ENCODE results near the gene LRRC4. TPM values are rescaled to one million over a fixed set of nuclear protein-coding genes. Genes with fewer than 3 reads are reported as not detected.

The LRRC4 gene
- polyA plus RNA-seq, 1 donor, result 5.8 TPM

DNA sequence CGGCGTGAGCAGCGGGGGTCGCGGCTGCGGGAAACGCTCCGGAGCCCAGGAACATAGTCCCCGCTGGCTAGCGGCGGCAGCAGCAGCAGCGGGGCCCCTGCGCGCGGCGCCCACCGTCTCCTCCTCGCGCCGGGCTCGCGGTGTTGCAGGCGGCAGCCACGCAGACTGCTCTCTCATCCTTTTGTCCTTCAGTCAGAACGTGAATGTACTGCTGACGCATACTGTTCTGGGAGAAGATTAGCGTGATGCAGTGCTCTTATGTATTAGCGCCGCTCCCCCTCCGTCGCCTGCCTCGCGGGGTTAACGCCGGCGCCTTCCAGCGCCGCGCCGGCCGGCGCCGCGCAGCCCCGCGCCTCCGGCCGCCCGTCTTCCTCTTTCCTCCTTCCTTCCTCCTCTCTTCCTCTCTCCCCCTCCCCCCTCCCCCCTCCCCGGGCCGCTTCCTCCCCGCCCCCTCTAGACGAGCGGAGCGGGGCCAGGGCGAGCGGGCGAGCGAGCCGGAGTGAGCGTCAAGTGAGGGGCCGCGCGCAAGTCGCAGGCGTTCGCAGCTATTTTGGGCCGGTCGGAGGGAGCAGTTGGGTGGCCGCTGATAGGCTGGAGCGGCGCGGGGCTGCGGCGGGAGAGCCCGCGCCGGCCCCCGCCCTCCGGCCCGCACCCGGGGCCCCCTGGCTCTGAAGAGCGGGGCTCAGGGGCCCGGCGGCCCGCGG is 816 bp upstream of the LRRC4 start:
- DNase-seq, result no peak

DNA sequence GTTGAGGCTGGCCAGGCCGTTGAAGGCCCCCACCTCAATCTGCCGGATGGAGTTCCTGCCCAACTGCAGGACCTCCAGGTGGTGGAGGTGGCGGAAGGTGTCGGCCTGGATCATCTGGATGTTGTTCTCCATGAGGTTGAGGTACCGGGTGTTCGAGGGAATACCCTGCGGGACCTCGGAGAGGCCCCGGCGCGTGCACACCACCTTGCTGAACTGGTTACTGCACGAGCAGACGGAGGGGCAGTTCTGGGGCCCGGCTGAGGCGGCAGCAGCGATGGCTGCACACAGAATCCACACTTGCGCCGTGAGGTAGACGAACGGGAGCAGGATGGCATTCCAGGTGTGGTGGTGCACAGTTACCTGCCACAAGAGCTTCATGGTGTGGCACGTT is 979 bp downstream of the LRRC4 start:
- no peak for DNase-seq

DNA sequence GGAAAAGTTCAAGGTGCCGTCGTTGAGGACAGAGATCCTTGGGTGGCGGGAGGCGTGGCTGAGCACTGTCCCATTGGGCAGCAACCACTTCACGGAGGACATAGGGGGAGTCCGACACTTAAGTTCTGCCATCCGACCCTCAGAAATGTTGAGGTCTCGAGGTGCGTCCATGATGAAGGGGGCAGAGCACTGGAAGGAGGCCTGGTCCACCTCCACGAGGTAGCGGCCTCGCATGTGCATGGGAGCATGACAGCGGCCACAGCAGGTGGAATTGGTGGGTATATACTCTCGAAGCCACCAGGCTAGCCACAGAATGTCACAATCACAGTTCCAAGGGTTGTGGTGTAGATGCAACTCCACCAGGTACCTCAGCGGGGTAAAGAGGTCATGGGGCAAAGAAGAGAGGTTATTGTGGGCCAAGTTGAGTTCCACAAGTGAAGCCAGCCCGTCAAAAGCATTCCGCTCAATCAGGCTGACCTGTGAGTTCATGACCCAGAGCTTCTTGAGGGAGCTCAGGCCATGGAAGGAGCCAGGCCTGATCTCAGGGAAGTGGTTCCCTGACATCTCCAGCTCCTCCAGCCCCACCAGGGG is 1.7 kb downstream of the LRRC4 start:
- no peak for DNase-seq

DNA sequence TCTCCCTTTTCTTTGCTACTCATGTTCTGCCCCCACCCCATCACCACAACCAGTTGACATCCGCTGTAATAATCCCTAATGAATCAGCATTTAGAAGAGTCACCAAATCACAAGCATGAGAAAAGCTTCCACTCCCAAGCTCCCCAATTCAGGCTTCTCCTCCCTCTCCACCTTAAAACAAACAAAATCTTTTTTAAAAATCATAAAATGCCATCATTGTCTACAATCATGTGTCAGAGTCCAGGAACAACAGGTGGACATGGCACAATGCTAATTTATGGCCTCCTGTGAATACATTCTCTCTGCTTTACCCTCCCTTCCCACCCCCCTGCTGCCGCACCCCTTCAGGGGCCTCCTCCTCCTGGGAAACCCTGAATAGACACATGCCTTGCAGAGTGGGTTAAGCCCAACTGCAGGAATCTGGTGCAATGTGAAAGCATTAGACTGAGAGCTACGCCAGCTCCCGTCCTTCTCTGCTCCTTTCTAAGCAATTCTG is 3.7 kb downstream of the LRRC4 start:
- no peak for DNase-seq

DNA sequence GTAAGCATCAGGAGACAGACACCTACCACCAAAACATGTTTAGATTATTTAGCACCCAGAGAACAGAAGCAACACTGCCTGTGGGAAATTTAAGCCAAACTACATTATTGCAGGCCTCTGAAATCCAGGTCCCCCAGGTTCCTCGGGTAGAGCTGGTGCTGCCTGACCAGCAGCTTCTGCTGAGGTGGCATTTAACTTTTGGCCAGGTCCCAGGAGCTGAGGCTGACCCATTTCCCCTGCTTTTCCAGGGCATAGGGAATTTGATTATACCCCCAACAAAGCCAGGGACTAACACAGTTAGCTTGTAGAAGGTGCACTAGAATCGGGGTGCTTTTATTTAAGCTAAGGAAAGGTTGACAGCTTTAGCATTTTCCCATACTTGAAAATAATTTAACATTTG is 4.7 kb downstream of the LRRC4 start:
- DNase-seq, result no peak

DNA sequence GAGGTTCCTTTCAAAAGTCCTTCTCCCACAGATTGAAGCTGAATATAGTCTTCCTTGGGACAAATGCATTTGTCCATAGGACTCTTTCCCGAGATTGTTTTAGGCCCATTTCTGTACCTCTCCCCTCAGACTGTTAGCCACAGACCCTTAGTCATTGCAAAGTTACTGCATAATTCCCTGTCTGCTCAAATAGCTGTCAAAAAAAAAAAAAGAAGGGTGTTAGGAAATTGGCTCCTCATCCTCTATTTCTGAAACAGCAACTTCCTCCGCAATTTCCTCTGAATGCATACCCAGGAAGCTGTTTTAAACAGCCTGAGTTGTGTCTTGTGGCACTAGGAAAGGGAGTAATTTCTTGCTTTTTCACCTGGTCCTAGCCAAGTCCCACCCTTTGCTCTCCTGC is 5.4 kb downstream of the LRRC4 start:
- no peak for DNase-seq

DNA sequence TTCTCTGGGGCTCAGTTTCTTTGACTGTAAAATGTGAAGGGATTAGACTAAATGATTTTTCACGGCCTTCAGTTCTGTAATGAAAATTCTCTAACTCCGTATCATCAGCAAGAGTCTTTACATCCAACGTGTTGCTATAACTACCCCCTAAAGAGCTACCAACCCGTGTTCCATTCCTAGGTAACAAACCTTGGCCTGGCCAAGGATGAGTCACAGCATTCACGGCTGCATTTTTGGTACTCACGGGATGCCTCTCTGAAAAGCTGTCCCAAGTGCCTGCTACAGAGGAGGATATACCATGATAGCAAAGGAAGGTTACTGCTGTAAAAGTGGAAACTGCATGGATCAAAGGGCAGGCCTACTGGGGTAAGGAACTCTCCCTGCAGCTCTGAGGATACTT is 5.9 kb downstream of the LRRC4 start:
- no peak for DNase-seq

- no peak for DNase-seq
Observed at GRCh38 chr7:128024151-128024550, 7.1 kb downstream of the LRRC4 start.

- no peak for DNase-seq
Observed at GRCh38 chr7:128022631-128023532, 8.4 kb downstream of the LRRC4 start.

DNA sequence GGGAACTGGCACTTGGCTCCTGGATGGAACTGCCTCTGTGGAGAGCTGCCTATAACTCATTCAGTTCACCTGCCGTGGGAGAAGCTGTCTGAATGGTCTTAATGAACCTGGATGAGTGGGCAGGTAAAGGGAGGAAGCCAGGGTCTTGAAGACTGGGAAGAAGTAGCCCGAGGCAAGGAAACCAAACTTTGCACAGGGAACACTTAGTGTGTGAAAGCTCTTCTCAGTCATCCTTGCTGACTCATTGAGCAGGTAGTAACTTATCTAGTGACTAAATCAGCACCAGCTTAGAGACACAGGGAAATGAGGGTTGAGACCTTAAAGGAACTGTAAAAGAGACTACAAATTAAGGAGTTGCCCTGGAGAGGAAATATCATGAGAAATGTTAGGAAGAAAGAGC is 9.9 kb downstream of the LRRC4 start:
- no peak for DNase-seq

DNA sequence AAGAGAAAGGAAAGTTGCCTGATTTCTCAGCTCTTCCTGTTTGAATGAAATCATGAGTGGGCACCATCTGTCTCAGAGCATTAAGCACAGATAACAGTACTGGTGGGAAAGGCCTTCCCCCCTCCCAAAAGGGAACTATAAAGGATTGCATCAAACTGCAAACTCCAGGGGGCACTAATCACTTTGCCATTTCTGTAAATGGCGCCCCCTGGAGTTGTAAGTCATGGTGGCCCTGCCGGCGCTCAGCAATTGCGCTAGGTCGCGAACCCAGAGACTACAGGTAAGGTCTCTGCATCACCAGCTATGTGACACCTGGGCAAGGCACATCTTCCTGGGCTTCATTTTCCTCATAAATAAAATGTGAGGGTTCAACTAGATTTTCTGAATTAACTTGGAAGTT is 11.1 kb downstream of the LRRC4 start:
- DNase-seq, result no peak

DNA sequence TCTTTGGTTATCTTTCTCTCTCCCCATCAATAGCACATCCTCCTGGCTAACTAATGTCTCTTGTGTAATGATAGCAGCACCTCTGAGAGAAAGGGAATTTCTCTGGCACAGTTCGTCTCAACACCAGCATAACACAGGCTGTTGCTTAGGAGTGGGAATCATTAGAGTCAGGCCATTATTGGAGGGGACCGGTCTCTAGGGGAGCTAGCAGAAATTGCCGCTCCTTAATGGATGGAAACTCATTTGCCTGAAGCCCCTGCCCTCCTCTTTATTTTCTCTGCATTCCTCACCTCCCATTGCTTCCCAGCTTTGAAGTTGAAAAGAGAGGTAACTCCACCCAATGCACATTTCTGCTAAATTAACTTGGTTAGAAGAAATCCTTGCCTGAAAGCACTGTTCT is 11.9 kb downstream of the LRRC4 start:
- DNase-seq, result no peak

- no peak for DNase-seq
Observed at GRCh38 chr7:128017862-128018845, 13.1 kb downstream of the LRRC4 start.

- no peak for DNase-seq
Observed at GRCh38 chr7:128017460-128017859, 13.8 kb downstream of the LRRC4 start.

- DNase-seq, result no peak
Observed at GRCh38 chr7:128014811-128015210, 16.4 kb downstream of the LRRC4 start.

- no peak for DNase-seq
Observed at GRCh38 chr7:128011131-128011661, 20.0 kb downstream of the LRRC4 start.

- no peak for DNase-seq
Observed at GRCh38 chr7:128010391-128011127, 20.7 kb downstream of the LRRC4 start.

- DNase-seq, result no peak
Observed at GRCh38 chr7:128008744-128009143, 22.5 kb downstream of the LRRC4 start.

DNA sequence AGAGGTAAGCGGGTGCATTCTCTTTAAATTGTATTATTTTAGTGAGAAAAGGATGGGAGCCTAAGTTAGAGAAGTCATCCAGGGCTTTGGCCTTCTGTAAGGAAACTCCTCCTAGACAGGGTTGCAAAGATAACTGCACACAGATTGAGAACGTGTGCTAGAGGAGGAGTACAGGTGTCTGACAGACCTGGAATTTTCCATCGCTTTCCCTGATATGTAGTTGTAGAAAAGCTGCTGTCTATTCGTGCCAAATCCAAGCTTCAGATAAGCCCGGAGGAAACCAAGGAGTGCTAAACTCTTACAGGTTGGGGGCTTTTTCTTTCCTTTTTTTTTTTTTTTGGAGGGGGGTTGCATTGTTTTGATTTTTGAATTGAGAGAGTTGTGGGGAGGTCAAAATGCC is 23.1 kb downstream of the LRRC4 start:
- no peak for DNase-seq

DNA sequence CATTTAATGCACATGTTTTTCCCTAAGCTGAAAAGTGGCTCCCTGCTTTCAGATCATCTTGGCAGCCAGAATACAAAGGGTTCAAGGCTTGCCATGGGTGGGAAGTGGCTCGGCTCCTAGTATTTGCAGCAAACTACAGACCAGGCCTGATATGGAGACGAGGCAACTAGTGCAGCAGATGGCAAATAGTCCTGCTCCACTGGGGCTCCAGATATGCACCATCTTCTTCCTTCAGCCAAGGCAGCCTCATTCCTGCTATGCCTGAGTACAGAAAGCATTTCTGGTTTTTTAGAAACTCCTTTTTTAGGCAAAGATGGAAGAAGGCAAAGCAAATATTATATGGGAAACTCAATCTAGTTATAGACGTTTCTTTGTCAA is 23.9 kb downstream of the LRRC4 start:
- no peak for DNase-seq

Measured in left kidney (tissue), 2 donors.